ENCODE measurements around the gene FEM1A.
"Not testable (repeated sequence)": the region's sequence is repeated elsewhere in the genome, so short reads cannot be mapped to it uniquely, and the experiment has no call there.

The FEM1A gene

GRCh38 chr19:4806384-4806783 is 14.8 kb downstream of the FEM1A start:
- DNase-seq (ENCODE audit: extremely low spot score, insufficient read length, low read depth): no peak

DNA sequence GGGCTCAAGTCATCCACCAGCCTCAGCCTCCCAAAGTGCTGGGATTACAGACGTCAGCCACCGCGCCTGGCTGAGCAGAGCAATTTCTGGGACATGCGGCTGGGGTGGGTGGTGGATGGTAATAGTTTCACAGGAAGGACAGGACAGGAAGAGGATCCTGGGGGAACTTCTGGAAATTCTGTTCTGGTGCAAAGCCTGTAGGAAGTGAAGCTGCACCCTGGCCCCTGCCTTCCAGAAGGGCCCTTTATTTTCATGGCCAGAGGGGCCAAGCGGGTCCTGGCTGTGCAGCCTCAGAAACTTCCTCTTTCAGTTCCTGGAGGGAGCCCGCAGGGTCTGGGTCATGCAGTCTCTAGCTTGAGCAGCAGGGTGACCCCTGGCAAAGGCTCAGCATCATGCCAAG is 15.7 kb downstream of the FEM1A start:
- FAIRE-seq: no peak
- DNase-seq (ENCODE audit: extremely low spot score, insufficient read length, low read depth): no peak

More at GRCh38 chr19:4806384-4806783, 14.8 kb downstream of the FEM1A start:
- no peak for FAIRE-seq

DNA sequence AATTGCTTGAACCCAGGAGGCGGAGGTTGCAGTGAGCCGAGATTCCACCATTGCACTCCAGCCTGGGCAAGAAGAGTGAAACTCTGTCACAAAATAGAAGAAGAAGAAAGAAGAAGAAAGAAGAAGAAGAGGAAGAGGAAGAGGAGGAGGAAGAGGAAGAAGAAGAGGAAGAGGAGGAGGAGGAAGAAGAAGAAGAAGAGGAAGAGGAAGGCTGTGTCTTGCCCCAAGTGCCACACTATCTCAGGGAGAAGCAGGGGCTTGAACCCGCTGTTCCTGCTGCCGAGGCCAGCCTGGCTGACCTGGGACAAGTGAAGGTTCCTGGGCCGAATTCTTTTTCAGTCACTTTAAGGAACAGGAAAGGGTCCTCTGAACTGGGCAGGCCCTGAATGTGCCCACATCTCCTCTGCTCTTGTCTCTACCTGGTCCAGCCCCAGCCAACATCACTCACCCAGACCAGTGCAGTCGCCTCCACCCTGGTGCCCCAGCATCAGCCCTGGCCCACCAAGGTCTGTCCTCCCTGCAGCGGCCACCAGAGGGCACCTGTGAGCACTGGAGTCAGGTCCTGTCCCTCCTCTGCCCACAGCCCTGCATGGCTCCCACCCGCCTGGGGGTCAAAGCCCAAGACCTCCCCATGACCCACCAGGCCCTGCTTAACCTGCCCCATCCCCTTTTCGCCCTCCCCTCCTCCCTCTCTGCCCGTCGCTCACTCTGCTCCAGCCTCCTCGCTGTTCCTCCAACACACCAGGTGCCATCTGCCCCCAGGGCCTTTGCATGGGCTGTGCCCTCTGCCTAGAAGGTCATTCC is 20.0 kb downstream of the FEM1A start:
- DNase-seq (ENCODE audit: extremely low spot score, insufficient read length, low read depth) (peak; percentile 66), FAIRE-seq (peak; percentile 61)

- FAIRE-seq (peak; percentile 35), DNase-seq (ENCODE audit: extremely low spot score, insufficient read length, low read depth) (no peak)
Measured at GRCh38 chr19:4814625-4815425, 23.3 kb downstream of the FEM1A start.

- peak; percentile 91 for FAIRE-seq
- DNase-seq (ENCODE audit: extremely low spot score, insufficient read length, low read depth): peak; percentile 77
Measured at GRCh38 chr19:4815426-4816201, 24.1 kb downstream of the FEM1A start.

DNA sequence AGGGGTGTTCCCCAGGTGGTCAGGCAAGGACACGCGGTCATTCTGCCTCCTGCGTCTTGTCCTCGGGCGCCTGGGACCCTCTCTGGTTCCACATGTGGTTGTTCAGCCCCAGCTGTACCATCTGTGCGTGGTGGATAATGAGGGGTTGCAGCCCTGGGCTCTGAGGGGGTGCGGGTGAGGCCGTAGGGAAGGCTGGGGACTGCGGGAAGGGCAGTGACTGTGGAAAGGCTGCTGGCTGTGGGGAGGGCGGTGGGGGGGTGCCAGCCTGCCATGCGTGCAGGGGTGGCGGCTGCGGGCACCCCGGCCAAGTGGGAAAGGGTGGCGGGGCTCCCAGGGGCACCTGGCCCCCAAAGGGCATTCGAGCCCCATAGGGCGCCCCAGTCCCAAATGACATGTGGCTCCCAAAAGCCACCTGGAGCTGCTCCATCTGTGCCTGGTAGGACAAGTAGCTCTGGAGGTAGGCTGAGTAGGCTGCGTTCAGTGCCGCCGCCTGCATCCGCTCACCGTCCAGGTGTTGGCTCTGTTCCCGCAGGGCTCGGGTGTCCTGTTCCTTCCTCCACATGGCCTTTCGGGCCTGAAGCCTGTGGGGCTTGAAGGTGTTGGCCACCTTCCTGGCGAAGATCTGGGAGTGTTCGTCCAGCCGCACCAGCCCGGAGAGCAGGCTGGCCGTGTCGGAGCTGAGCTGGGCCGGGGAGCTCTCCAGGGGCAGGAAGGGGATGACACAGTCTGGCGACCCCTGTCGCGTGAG is 24.8 kb downstream of the FEM1A start:
- FAIRE-seq: no peak

DNA sequence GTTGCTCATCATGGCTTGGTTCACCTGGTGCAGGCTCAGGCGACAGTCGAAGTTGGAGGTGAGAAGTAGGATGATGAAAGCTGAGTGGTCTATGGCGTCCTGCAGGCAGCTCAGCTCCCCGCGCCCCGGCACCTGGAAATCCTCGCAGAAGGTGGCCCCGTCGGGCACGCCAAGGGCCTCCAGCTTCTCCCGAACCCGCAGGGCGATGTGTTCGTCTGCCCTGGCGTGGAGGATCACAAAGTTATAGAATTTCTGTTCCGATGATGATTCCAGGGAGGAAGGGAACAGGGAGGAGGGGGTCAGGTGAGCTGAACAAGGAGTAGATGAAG is 25.4 kb downstream of the FEM1A start:
- FAIRE-seq (no peak), DNase-seq (ENCODE audit: extremely low spot score, insufficient read length, low read depth) (no peak)

More for the DNA sequence above, 24.8 kb downstream of the FEM1A start:
- DNase-seq (ENCODE audit: extremely low spot score, insufficient read length, low read depth): no peak

GRCh38 chr19:4817467-4818277 is 26.1 kb downstream of the FEM1A start:
- FAIRE-seq (no peak), DNase-seq (ENCODE audit: extremely low spot score, insufficient read length, low read depth) (no peak)

DNA sequence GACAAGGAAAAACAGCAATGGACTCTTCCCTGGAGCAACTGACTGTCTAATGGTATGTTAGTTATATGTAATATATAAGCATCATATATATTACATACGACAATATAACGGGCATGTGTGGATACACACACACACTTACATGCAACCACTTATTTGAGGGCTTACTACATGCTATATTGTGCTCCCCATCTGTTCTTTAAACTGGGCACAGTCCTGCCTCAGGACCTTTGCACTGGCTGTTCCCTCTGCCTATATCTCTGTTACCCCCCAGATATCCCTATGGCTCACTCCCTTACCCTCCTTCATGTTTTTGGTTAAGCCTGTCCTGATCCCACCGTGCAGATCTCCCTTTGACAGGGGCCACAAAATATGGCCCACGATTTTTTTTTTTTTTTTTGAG is 29.7 kb downstream of the FEM1A start:
- FAIRE-seq (no peak), DNase-seq (ENCODE audit: extremely low spot score, insufficient read length, low read depth) (no peak)

DNA sequence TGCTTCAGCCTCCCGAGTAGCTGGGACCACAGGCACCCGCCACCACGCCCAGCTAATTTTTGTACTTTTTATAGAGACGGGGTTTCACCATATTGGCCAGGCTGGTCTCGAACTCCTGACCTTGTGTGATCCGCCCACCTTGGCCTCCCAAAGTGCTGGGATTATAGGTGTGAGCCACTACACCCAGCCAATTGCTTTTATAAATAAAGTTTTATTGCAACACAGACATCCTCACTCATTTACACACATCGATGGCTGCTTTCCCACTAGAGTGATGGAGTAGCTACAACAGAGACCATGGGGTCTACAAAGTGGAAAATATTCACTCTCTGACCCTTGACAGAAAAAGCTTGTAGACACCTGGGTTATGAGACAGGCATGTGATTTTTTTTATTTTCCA is 30.8 kb downstream of the FEM1A start:
- not testable (repeated sequence) for FAIRE-seq; DNase-seq (ENCODE audit: extremely low spot score, insufficient read length, low read depth)

- DNase-seq (ENCODE audit: extremely low spot score, insufficient read length, low read depth) (no peak), FAIRE-seq (no peak)
Measured at GRCh38 chr19:4823577-4823976, 32.0 kb downstream of the FEM1A start.

GRCh38 chr19:4829001-4829712 is 37.6 kb downstream of the FEM1A start:
- DNase-seq (ENCODE audit: extremely low spot score, insufficient read length, low read depth): no peak
- FAIRE-seq: peak; percentile 69

- FAIRE-seq (no peak), DNase-seq (ENCODE audit: extremely low spot score, insufficient read length, low read depth) (no peak)
Measured at GRCh38 chr19:4830332-4830731, 38.8 kb downstream of the FEM1A start.

DNA sequence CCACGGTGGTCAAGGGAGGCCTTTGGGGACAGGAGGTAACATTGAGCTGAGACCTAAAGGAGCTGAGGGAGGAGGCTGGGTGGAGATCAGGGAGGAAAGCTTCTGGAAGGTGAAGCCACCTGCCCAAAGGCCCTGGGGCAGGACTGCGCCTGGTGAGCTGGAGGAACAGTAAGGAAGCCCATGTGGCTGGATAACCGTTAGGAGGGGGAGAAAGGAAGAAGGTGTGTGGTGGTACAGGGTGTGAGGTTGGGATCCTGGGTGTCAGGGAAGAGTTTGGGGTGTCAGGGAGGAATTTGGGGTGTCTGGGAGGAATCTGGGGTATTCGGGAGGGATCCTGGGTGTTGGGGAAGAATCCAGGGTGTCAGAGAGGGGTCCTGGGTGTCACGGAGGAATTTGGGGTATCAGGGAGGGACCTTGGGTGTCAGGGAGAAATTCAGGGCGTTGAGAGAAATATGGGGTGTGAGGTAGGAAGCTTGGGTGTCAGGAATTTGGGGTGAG is 39.3 kb downstream of the FEM1A start:
- FAIRE-seq: peak; percentile 63
- DNase-seq (ENCODE audit: extremely low spot score, insufficient read length, low read depth): no peak

- FAIRE-seq (peak; percentile 90), DNase-seq (ENCODE audit: extremely low spot score, insufficient read length, low read depth) (no peak)
Measured at GRCh38 chr19:4831304-4831978, 39.9 kb downstream of the FEM1A start, which contains the start of gene TICAM1. Gene TICAM1 (minus strand): TSS chr19:4831712. CDS start chr19:4818377, 13,335 bp downstream.

DNA sequence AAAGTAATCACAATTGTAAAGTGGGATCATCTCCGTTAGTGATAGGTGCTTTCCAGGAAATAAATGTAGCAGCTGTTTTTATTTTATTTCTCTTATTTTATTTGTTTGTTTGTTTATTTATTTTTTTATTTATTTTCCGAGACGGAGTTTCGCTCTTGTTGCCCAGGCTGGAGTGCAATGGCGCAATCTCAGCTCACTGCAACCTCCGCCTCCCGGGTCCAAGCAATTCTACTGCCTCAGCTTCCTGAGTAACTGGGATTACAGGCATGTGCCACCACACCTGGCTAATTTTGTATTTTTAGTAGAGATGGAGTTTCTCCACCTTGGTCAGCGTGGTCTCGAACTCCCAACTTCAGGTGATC is 40.4 kb downstream of the FEM1A start:
- not testable (repeated sequence) for FAIRE-seq; DNase-seq (ENCODE audit: extremely low spot score, insufficient read length, low read depth)

GRCh38 chr19:4832776-4833175 is 41.2 kb downstream of the FEM1A start:
- FAIRE-seq: no peak
- no peak for DNase-seq (ENCODE audit: extremely low spot score, insufficient read length, low read depth)

DNA sequence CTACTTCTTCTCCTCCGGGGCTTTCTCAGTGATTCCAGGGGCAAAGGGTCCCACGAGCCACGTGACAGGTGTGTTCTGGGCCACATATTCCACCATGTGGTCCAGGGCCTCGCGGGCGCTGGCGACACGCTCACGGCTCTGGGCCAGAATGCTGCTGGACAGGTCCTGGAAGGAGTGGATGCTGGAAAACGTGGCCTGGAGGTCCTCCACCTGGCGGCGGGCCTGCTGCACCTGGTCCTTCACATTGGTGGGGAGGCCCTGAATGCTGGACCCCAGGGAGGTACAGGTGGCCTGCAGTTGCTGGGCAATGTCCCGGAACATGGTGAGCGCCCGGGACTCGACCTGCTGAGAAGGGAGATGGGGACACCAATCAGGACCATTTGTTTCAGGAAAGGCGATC is 47.7 kb downstream of the FEM1A start:
- DNase-seq (ENCODE audit: extremely low spot score, insufficient read length, low read depth): no peak
- FAIRE-seq: no peak
